AG09309 (cell line): ENCODE measurements around the gene DACT3.
"Not testable (repeated sequence)": the region's sequence is repeated elsewhere in the genome, so short reads cannot be mapped to it uniquely, and the experiment has no call there.

Source experiments
- DNase-seq: peaks from one replicate; pipeline ENCODE4 v3.0.0-alpha.2; 2010; ENCODE audit warnings: low read depth
- H3K4me3 ChIP-seq: 2 replicates; pipeline ENCODE4 v1.5.1; 2011; ENCODE audit warnings: mild to moderate bottlenecking, low read depth, low read length, moderate library complexity; ENCODE audit not compliant: control insufficient read depth
- TF ChIP-seq, protein P1 (sequence below): IDR thresholded peaks from 2 replicates; pipeline ENCODE4 v1.5.1; 2011; ENCODE audit warnings: mild to moderate bottlenecking, low read depth, low read length, inconsistent platforms; ENCODE audit not compliant: insufficient read depth, control insufficient read depth; ENCODE audit errors: missing control alignments

DACT3 gene

DNA sequence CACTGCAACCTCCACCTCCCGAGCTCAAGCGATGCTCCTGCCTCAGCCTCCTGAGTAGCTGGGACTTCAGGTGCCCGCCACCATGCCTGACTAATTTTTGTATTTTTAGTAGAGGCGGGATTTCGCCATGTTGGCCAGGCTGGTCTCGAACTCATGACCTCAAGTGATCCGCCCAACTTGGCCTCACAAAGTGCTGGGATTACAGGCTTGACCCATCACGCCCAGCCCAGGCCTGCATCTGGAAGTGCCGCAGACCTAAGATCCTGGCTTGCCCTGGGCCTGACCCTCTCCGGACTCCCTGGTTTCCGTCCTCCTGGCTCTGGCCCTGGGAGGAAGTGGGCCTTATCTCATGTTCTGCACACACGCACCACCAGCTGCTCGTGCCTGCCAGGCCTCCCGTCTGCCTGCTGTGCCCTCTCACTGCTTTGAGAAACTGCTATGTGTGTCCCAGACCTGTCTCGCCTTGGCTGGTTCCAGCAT, 31.4 kb downstream of the DACT3 start:
- no peak for DNase-seq
- H3K4me3 ChIP-seq = no peak overlapping the region
- TF ChIP-seq, protein P1, sequence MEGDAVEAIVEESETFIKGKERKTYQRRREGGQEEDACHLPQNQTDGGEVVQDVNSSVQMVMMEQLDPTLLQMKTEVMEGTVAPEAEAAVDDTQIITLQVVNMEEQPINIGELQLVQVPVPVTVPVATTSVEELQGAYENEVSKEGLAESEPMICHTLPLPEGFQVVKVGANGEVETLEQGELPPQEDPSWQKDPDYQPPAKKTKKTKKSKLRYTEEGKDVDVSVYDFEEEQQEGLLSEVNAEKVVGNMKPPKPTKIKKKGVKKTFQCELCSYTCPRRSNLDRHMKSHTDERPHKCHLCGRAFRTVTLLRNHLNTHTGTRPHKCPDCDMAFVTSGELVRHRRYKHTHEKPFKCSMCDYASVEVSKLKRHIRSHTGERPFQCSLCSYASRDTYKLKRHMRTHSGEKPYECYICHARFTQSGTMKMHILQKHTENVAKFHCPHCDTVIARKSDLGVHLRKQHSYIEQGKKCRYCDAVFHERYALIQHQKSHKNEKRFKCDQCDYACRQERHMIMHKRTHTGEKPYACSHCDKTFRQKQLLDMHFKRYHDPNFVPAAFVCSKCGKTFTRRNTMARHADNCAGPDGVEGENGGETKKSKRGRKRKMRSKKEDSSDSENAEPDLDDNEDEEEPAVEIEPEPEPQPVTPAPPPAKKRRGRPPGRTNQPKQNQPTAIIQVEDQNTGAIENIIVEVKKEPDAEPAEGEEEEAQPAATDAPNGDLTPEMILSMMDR = no peak

DNA sequence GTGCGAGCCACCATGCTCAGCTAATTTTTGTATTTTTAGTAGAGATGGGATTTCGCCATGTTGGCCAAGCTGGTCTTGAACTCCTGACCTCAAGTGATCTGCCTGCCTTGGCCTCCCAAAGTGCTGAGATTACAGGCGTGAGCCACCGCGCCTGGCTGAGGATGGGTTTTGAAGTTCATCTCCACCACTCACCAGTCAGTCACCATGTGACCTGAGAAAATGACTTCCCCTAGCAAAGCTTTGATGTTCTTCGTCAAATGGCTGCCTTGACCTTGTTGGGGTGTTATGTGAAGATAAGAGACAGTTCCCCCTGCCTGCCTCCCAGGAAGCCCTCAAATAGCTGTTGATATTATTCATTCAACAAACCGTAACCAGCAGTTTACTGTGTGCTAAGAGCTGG, 32.0 kb downstream of the DACT3 start:
- H3K4me3 ChIP-seq, DNase-seq: not testable (repeated sequence)

DNA sequence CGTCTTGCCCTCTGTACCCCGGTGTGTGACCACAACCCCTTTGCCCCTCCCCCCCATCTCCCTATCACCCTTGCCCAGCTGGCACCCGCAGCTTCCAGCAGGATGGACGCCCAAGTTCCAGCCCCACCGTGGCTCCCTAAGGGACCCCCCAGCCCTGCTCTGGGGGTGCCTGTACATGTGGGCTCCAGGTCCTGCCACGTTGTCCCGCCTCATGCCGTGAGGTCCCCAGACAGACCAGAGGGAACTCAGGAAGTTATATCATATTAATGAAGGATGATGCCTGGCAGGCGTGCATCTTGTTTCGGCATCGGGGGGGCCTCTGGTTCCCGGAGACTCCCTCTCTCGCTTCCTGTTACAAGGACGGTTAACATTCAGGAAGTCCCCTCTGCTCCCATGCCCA, 34.5 kb downstream of the DACT3 start:
- no peak overlapping the region for H3K4me3 ChIP-seq
- TF ChIP-seq, protein P1 = no peak
- no peak for DNase-seq

DNA sequence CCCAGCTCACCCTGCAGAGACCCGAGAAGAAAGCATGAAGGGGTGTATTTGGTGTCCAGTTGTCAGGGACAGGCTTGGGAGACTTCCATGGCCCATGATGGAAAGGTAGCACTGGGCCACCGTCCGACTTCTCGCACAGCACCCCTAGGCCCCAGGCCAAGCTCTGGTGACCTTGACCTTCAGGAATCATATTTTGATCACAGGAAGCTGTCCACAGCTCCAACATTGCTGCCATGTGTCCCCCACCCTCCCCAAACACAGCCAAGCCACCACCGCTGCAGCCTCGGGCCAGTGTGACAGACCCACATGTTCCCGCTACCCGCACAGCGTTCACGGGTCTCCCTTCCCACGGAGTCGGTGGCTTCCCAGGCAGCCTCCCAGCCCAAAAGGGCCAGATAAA, 35.3 kb downstream of the DACT3 start:
- TF ChIP-seq, protein P1 = no peak
- no peak for DNase-seq
- H3K4me3 ChIP-seq = no peak overlapping the region

DNA sequence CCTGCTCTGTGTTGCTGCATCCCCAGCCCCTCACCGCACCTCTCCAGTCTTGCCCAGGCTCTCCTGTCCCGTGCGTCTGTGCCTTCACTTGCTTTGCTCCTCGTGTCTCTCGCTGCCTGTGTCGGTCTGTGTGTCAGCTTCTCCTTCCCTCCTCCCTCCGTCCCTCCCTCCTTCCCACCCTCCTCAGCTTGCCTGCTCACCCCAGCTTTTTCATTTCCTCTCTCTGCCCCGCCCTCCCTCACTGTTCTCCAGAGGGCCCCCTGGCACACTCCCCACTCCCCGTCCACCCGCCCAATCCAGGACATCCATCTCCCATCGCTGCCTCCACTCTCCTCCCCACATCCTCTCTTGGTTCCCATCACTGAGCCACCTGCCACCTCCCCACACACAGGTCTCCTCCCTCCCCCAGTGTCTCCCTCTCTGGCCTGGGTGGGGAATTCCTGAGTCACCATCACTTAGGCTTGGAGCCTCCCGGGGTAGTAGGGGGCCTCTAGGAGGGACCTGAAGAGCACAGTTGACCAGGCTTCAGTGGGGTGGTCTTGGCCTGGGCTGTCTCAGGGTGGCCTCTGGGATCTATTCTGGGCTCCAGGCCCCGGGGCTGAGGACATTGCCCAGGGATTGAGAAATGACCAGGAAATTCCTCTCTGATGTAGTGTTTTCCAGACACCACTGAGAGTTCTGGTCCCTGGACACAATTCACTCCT, 35.9 kb downstream of the DACT3 start, which contains the start of gene PTGIR:
PTGIR (minus strand) TSS at position 132 of the 704 bp plus-strand sequence. CDS start 864 bp downstream, outside the sequence.
- no peak for DNase-seq
- peak within 1 kb of the TSS; percentile 38 for H3K4me3 ChIP-seq

DNA sequence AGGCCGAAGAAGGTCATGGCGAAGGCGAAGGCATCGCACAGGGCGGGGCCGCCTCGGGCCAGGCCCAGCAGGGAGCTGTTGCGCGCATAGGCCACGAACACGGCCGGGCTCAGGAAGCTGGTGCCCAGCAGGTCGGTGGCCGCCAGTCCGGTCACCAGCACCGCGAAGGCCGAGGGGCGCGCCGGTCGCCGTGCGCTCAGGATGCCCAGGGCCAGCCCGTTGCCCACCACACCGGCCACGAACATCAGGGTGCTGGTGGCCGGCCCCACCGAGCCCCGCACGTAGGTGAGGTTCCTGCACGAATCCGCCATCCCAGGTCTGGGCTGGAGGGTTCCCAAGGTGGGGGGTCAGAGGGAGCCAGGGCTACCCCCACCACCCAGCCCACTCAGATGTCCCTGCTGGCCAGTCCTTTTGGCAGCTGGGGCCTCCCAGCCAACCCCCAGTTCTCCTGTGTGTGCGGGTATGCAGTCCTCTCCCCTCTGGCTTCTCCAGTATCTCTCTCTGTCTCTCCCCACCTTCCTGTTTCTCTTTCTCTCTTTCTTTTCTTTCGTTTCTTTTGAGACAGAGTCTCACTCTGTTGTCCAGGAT, 37.0 kb downstream of the DACT3 start:
- TF ChIP-seq, protein P1 = no peak
- peak overlapping the region; percentile 9; the same call in 1 of the 2 replicates for H3K4me3 ChIP-seq
- no peak for DNase-seq

More for the DNA sequence above, 35.9 kb downstream of the DACT3 start, which contains the start of gene PTGIR:
- TF ChIP-seq, protein P1 = peak; percentile 2

DNA sequence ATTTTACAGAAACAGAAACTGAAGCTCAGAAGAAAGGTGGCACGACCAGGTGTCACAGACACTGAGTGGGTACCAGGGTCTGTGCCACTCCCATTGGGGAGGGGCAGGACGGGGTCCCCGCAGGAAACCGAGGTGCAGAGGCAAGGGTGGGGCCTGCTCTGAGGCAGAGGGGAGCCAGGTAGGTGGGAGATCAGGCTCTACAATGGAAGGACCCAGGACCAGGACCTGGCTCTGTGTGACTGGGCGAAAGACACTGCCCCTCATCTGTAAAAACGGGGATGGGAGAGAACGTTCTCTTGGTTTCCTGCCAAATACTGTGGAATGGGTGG, 38.9 kb downstream of the DACT3 start:
- TF ChIP-seq, protein P1 = peak; percentile 0
- H3K4me3 ChIP-seq = no peak overlapping the region
- DNase-seq = no peak
